GM18867 (cell line): Measurements from ENCODE around the gene MISP3.

Experiments
- ATAC-seq: cut with Tn5 transposase; IDR thresholded peaks from one replicate; pipeline ENCODE4 v1.9.1; 2021; ENCODE audit warnings: mild to moderate bottlenecking, moderate library complexity; ENCODE audit not compliant: unreplicated experiment

The MISP3 gene

DNA sequence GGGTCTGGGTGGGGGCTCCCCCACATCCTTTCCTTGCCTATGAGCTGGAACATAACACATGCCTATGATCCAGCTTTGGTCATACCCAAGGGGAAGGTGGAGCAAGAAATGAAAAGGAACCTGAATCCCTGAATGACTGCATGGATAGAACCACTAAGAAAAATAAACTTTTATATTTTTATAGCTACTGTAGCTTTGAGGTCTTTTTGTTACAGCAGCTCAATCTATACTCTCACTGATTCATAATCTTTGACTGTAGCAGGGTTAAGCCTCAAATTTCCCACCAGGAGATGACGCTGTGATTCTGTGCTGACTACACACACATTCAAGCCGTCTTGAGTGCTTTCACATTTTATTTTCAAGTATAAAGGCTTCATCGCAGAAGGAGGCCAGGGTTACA lies 19.6 kb upstream of the MISP3 start:
- ATAC-seq = no peak

GRCh38 chr19:14053500-14053899 lies 19.1 kb upstream of the MISP3 start:
- no peak for ATAC-seq

DNA sequence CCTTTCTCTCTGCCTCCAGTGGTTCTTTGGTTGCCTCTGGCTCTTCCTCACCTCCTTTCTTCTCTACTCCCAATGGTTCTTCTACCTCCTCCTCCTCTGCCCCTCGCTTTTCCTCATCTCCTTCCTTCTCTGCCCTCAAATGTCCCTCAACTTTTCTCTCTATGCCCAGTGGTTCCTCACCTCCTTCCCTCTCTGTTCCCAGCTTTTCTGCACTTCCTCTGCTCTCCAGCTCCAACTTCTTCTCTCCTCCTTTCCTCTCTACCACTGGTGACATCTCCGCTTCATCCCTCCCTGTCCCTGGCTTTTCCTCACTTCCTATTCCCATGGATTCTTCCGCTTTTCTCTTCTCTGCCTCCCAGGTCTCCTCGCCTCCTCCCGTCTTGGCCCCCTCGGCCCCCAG lies 18.5 kb upstream of the MISP3 start:
- ATAC-seq = no peak

DNA sequence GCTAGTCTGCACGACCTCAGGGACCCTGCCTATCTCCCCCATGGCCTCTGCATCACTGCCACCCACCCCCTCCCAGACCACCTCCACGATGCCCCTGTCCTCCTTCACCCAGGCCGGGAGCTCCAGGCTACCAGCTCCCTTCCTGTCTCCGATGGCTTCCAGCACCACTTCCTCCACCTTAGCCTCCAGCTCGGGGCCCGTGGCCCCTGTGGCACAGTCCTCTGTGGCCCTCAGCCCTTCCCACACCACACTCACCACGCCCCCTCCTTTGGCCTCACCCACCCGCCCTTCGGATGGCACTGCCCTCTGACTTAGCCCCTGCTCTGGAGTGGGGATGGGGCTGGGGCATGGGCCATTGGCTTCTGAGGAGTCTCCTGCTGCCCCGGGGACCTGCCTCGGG lies 17.9 kb upstream of the MISP3 start:
- ATAC-seq = no peak

GRCh38 chr19:14055396-14055795 lies 17.2 kb upstream of the MISP3 start:
- ATAC-seq = no peak

- no peak for ATAC-seq
Measured at GRCh38 chr19:14056069-14056666, 16.4 kb upstream of the MISP3 start.

- no peak for ATAC-seq
Measured at GRCh38 chr19:14056741-14057356, 15.7 kb upstream of the MISP3 start.

DNA sequence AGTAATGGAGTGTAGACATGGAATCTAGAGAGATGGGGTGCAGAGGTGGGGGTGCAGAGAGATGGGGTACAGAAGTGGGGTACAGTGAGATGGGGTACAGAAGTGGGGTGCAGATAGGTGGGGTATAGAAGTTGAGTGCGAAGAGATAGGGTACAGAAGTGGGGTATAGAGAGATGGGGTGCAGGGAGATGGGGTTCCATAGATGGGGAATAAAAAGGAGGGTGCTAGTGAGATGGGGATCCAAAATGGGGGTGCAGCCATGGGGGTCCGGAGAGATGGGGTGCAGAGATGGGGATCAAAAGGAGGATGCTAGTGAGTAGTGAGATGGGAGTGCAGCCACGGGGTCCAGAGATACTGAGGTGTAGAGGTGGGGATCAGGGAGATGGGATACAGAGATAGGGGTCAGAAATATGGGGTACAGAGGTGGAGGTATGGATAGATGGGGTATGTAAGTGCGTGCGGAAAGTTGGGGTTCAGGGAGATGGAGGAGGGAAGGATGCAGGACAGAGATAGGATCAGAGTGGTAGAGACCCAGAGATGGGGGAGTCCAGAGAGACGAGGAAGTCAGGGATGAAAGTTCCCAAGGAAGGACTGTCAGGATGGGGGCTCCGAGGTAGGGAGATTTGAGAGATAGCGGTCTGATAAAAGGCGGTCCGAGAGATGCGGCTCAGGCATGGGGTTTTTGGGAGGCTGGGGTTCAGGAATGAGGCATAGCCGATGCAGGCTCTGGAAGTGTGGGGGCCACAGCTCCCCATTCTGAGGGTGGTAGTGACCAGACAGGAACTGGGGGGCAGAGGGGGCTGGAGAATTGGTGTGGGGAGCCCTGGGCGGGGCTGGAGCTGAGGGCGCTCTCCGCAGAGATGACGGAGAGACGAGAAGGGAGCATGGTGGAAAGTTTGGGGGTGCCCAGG lies 14.1 kb upstream of the MISP3 start:
- no peak for ATAC-seq

DNA sequence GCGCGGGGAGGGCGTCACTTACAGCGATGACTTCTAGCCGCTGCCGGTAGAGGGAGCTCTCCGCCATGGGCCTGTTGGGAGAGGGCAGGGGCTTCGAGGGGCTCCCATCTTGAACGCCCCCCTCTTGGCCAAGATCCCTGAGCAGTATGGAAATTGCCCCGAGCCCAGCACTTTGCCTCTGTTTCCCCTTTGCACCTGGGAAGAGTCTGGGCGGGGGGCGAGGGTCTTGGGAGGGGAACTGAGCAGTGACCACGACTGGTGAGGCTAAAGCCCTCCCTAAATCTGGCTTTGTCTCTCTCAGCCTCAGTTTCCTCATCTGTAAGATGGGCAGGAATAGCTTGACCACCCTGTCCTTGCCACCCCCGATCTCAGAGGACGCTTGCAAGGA lies 13.5 kb upstream of the MISP3 start:
- ATAC-seq = no peak

DNA sequence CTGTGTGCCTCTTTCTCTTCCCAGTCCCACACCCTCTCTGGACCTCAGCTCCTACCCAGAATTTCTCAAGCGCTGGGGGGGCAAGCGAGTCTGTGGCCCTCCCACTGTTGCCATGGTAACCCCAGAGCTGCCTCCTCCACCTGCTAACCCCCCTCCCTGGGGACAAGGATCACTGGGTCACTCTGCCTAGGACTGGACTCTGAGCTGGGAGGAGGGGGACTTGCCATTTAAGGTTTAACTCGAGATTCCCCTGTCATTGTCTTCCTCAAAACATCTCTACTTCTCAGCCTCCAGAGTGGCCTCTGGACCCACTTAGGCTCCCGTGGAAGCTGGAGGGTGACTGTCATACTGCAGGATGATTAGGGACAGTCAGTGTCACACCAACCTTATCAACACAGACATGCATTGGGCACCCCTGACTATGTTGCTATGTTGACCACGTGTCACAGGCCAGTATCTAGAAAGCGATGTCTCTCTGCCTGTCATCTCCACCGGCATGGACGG lies 12.9 kb upstream of the MISP3 start:
- ATAC-seq = no peak

GRCh38 chr19:14061081-14061749 lies 11.4 kb upstream of the MISP3 start:
- no peak for ATAC-seq

DNA sequence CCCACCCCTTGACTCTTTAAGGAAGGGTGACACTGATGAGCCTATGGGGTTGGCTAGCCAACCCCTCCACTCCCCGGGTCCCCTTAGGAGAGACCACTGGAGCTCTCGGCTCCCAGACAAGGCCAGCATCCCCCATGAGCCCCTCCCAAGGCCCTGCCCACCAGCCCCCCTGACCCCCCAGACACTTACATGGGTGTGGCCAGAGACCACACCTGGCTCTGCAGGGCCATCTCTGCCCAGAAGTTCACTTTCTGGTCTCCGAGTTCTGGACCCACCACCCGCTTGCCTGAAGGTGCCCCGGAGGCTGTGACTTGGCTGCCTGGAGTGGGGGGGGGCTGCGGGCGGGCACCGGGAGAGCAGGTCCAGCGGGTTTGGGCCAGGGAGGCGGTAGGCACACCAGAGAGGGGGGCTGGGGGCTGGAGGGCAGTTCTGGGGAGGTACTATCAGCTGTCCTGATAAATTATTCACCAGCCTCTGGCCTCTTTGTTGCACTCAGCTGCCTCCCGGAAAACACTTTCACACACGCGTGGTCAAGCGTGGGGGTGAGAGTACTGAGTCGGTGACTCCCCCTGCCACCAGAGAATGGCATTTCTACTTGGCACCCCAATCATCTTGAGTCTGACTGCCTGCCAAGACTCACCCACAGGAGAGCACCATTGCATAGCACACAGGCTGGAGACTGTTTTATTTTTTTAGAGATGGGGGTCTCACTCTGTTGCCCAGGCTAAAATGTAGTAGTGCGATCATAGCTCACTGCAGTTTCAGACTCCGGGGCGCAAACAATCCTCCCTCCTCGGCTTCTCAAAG lies 10.6 kb upstream of the MISP3 start, which contains the start of gene PALM3:
Gene PALM3 (minus strand): TSS at position 326 of the 807 bp plus-strand sequence. CDS start 96 bp downstream, at position 230.
- ATAC-seq = no peak

- ATAC-seq = no peak
Measured at GRCh38 chr19:14062558-14062855, 10.1 kb upstream of the MISP3 start.

DNA sequence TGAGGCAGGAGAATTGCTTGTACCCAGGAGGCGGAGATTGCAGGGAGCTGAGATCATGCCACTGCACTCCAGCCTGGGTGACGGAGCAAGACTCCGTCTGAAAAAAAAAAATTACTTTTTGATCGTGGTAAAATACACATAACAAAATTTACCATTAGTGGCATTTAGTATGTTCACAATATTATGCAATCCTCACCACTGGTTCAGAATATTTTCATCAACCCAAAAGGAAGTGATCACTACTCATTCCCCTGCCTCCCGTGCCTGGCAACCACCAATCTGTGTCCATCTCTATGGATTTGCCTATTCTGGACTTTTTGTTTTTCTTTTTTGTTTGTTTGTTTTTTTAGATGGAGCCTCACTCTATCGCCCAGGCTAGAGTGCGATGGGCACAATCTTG lies 9.5 kb upstream of the MISP3 start:
- no peak for ATAC-seq

- no peak for ATAC-seq
Measured at GRCh38 chr19:14066134-14066533, 6.5 kb upstream of the MISP3 start.

GRCh38 chr19:14070268-14071050 lies 2.1 kb upstream of the MISP3 start:
- no peak for ATAC-seq

DNA sequence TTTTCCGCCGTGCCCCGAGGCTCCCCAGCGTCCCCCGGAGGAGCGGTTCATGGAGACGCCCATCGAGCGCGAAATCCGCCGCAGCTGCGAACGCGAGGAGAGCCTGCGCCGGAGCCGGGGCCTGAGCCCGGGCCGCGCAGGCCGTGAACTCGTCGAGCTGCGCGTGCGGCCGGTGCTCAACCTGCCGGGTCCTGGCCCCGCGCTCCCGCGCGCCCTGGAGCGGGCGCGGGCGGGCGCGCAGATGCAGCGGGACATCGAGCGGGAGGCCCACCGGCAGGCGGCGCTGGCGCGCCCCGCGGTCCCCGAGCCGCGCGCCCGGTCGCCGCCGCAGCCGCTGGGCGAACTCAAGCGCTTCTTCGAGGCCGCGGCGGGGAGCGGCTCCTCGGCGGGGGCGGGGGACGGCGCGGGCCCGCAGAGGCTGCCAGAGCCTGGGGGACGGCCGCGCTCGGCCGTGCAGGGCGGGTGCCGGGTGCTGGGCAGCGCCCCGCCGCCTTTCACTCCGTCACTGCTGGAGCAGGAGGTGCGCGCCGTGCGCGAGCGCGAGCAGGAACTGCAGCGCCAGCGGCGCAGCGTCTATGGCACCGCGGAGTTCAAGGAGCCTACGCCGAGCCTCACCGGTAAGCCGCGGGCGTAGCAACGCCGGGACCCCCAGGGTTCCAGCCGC lies 807 bp downstream of the MISP3 start:
- peak; percentile 55 for ATAC-seq

GRCh38 chr19:14073925-14074838 lies 1.6 kb downstream of the MISP3 start:
- no peak for ATAC-seq
